ENCODE measurements around the gene CTNNA1.

Gene CTNNA1

DNA sequence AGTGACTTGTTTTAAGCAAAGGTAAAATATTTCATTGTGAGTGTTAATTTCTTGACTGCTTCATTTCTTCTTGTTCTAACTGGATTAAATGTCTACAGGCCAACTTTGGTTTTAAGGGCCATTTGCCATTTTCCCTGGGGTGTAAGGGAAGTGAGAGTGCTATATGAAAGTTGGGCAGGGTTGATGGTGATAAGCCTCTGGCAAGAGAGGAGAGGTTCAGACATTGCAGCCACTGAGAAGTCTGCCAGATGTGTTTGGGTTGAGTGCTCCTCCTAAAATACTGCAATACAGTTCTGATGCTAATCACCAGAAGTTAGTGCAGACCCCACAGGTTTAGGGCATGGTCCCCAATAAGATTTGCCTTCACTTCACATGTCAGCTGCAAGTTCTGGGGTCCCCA is 136.8 kb downstream of the CTNNA1 start:
- H3K4me3 ChIP-seq (ENCODE audit: low read depth, low read length) = no peak overlapping the region
- no peak for DNase-seq (ENCODE audit: low read depth)
- TF ChIP-seq, protein P1, sequence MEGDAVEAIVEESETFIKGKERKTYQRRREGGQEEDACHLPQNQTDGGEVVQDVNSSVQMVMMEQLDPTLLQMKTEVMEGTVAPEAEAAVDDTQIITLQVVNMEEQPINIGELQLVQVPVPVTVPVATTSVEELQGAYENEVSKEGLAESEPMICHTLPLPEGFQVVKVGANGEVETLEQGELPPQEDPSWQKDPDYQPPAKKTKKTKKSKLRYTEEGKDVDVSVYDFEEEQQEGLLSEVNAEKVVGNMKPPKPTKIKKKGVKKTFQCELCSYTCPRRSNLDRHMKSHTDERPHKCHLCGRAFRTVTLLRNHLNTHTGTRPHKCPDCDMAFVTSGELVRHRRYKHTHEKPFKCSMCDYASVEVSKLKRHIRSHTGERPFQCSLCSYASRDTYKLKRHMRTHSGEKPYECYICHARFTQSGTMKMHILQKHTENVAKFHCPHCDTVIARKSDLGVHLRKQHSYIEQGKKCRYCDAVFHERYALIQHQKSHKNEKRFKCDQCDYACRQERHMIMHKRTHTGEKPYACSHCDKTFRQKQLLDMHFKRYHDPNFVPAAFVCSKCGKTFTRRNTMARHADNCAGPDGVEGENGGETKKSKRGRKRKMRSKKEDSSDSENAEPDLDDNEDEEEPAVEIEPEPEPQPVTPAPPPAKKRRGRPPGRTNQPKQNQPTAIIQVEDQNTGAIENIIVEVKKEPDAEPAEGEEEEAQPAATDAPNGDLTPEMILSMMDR (IDR thresholded peaks at IDR 0.05; ENCODE audit: low read depth, low read length, missing control alignments) = no peak

DNA sequence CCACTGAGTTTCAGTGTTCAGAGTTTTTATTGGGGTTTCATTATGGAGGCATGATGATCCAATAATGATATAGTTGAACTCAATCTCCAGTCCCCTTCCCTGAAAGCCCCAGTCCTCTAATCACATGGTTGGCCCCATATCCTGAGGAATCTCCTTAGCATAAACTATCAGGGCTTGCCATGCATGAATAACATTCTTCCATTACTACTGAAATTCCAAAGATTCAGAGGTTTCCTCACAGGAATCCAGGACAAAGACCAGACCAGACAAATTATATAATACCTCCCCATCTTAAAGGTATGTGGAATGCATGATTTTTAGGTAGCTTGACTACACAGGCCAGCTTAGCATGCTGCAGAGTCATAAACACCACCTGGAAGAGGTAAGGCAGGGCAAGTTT is 137.4 kb downstream of the CTNNA1 start:
- TF ChIP-seq, protein P1 (IDR thresholded peaks at IDR 0.05; ENCODE audit: low read depth, low read length, missing control alignments) = no peak
- no peak for DNase-seq (ENCODE audit: low read depth)
- no peak overlapping the region for H3K4me3 ChIP-seq (ENCODE audit: low read depth, low read length)

DNA sequence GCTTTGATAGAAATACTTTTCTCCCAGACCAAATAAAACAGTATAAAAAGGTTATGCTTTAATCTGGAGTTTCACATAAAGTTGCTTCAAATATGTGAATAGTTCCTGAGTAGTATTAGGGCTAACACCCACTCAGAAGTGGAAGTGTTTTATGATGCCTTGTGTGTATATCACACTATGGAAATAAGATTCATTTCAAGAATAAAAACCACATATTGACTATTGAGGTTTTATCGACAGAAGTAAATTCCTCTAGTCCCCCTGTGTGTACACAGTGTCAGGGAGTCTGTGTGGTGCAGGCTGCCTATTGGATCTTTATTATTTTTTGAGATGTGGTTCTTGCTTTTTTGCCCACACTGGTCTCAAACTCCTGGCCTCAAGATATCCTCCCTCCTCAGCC is 142.7 kb downstream of the CTNNA1 start:
- TF ChIP-seq, protein P1 (IDR thresholded peaks at IDR 0.05; ENCODE audit: low read depth, low read length, missing control alignments) = no peak
- no peak for DNase-seq (ENCODE audit: low read depth)
- H3K4me3 ChIP-seq (ENCODE audit: low read depth, low read length) = no peak overlapping the region

DNA sequence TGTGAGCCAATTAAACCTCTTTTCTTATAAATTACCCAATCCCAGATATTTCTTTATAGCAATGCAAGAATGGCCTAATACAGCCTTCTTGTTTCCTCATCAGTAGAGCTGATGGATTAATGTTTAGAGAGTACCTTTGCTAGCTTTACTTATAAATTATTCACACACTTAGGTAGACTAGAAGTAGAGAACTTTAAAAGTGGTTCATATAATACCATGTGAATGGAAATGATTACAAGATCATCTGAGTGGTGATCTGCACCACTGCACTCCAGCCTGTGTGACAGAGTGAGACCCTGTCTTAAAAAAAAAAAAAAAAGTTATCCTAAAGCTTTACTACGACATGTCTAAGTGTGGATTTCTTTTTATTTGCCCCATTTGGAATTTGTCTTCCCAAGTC is 145.1 kb downstream of the CTNNA1 start:
- TF ChIP-seq, protein P1 (IDR thresholded peaks at IDR 0.05; ENCODE audit: low read depth, low read length, missing control alignments) = no peak
- no peak for DNase-seq (ENCODE audit: low read depth)
- no peak overlapping the region for H3K4me3 ChIP-seq (ENCODE audit: low read depth, low read length)

DNA sequence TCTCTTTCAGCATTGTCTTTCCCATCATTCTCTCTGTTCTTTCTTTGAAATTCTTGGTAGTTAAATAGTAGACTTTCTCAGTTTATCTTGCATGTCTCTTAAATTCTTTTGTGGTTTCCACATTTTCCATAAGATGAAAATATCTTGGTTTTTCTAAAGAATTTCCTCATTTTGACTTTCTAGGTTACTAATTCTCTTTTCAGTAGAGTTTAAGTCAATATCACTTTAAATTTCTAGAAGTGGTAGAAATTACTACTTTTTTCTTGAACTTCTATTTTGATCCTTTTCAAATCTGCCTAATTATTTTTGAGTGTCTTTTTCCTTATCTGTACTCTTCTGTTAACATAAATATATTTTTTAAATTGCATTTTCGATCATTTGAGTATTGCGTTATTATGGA is 145.5 kb downstream of the CTNNA1 start:
- no peak for DNase-seq (ENCODE audit: low read depth)
- no peak overlapping the region for H3K4me3 ChIP-seq (ENCODE audit: low read depth, low read length)

DNA sequence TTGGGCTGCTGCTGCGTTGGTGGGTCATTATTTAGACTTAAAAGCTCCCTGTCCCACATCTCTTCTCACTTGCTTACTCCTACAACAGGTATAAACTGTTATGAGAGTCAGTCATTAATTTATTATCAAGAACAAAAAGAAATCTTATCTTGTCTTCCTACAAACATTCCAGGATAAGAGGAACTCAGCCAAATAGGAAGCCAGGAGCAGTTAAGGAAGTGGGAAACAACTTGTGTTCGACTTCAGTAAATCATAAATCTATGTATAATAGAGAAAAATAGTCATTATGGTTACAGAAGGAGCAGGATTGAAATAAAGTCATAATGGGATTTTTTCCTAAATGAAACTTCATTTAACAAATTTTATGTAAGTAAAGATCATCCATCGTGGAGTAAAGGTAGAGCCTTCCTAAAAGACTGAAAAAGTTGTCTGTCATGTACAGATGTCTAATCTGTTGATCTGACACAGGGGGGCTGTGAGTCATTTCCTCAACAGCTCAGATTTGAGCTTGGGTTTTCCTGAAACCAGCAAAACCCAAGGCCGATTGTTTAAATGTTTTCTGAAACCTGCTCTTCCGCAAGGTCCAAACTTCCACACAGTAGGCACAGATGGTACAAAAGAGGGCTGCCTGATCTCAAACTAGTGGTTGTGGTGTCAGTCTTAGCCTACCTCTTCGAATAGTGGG is 147.2 kb downstream of the CTNNA1 start:
- no peak overlapping the region for H3K4me3 ChIP-seq (ENCODE audit: low read depth, low read length)
- no peak for DNase-seq (ENCODE audit: low read depth)
- TF ChIP-seq, protein P1 (IDR thresholded peaks at IDR 0.05; ENCODE audit: low read depth, low read length, missing control alignments) = no peak

More for the DNA sequence above, 145.5 kb downstream of the CTNNA1 start:
- TF ChIP-seq, protein P1 (IDR thresholded peaks at IDR 0.05; ENCODE audit: low read depth, low read length, missing control alignments) = no peak

DNA sequence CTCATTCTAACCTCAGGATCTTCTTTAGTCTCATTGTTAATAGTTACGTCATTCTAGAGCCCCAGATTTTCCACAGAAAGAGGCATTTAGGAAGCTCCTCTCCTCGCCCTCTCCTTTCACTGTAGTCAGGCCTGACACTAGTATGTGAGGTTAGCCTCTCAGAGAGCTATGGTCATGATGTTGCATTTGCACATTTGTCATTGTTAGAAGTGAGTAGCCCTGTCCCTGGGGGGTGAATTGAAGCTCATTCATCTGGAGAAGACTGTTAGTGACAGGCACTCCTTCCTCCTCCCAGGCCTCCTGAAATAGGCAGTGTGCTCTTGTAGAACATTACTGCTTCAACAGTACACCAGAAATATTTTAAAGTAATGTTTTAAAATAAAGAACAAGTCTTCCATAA is 148.5 kb downstream of the CTNNA1 start:
- H3K4me3 ChIP-seq (ENCODE audit: low read depth, low read length) = no peak overlapping the region
- no peak for DNase-seq (ENCODE audit: low read depth)
- TF ChIP-seq, protein P1 (IDR thresholded peaks at IDR 0.05; ENCODE audit: low read depth, low read length, missing control alignments) = no peak

Measured in GM12864 (cell line).